ENCODE measurements around the gene GPR21.

The GPR21 gene

GRCh38 chr9:123033864-123034601 is 566 bp downstream of the GPR21 start:
- DNase-seq (ENCODE audit: low read depth in 2 of 2): no peak

- no peak for DNase-seq (ENCODE audit: low read depth in 2 of 2)
Measured at GRCh38 chr9:123034881-123035510, 1.5 kb downstream of the GPR21 start.

GRCh38 chr9:123035791-123036190 is 2.3 kb downstream of the GPR21 start:
- DNase-seq (ENCODE audit: low read depth in 2 of 2): no peak

GRCh38 chr9:123036893-123037545 is 3.6 kb downstream of the GPR21 start:
- DNase-seq (ENCODE audit: low read depth in 2 of 2): no peak

GRCh38 chr9:123039617-123040219 is 6.3 kb downstream of the GPR21 start:
- DNase-seq (ENCODE audit: low read depth in 2 of 2): no peak

GRCh38 chr9:123040801-123041200 is 7.3 kb downstream of the GPR21 start:
- no peak for DNase-seq (ENCODE audit: low read depth in 2 of 2)

GRCh38 chr9:123041489-123041888 is 8.0 kb downstream of the GPR21 start:
- no peak for DNase-seq (ENCODE audit: low read depth in 2 of 2)

GRCh38 chr9:123043081-123043939 is 9.8 kb downstream of the GPR21 start:
- DNase-seq (ENCODE audit: low read depth in 2 of 2): no peak

GRCh38 chr9:123044586-123044985 is 11.1 kb downstream of the GPR21 start:
- no peak for DNase-seq (ENCODE audit: low read depth in 2 of 2)

GRCh38 chr9:123046406-123047195 is 13.1 kb downstream of the GPR21 start:
- no peak for DNase-seq (ENCODE audit: low read depth in 2 of 2)

GRCh38 chr9:123048748-123049147 is 15.3 kb downstream of the GPR21 start:
- no peak for DNase-seq (ENCODE audit: low read depth in 2 of 2)

- no peak for DNase-seq (ENCODE audit: low read depth in 2 of 2)
Measured at GRCh38 chr9:123049589-123050222, 16.2 kb downstream of the GPR21 start.

GRCh38 chr9:123053046-123053445 is 19.6 kb downstream of the GPR21 start:
- no peak for DNase-seq (ENCODE audit: low read depth in 2 of 2)

- no peak for DNase-seq (ENCODE audit: low read depth in 2 of 2)
Measured at GRCh38 chr9:123053711-123054110, 20.2 kb downstream of the GPR21 start.

GRCh38 chr9:123058834-123059233 is 25.4 kb downstream of the GPR21 start:
- DNase-seq (ENCODE audit: low read depth in 2 of 2): no peak

- DNase-seq (ENCODE audit: low read depth in 2 of 2): no peak
Measured at GRCh38 chr9:123059472-123060220, 26.2 kb downstream of the GPR21 start.

GRCh38 chr9:123061216-123061615 is 27.7 kb downstream of the GPR21 start:
- no peak for DNase-seq (ENCODE audit: low read depth in 2 of 2)

- no peak for DNase-seq (ENCODE audit: low read depth in 2 of 2)
Measured at GRCh38 chr9:123062351-123063176, 29.1 kb downstream of the GPR21 start.

- no peak for DNase-seq (ENCODE audit: low read depth in 2 of 2)
Measured at GRCh38 chr9:123063177-123063598, 29.7 kb downstream of the GPR21 start.

Measured in stimulated activated CD8-positive, alpha-beta memory T cell treated with anti-CD3 and anti-CD28 coated beads, Interleukin-7, amount 100 ng/mL, for 4 hours (primary cell).